Mesendoderm (in vitro differentiated cells): ENCODE measurements around the gene PCBP1. TPM values are rescaled to one million over a fixed set of nuclear protein-coding genes. Genes with fewer than 3 reads are reported as not detected.

Experiments
- DNase-seq: peaks from one replicate; pipeline ENCODE4 v3.0.0; 2013
- H2AK5ac ChIP-seq: 2 replicates; pipeline ENCODE4 v1.6.1; 2013; ENCODE audit warnings: low read length, inconsistent platforms
- H2BK120ac ChIP-seq: 2 replicates; pipeline ENCODE4 v1.6.1; 2013; ENCODE audit warnings: low read depth, mild to moderate bottlenecking, low read length, moderate library complexity, mixed read lengths
- H2BK15ac ChIP-seq: replicated peaks from 2 replicates; pipeline ENCODE4 v1.6.1; 2013; ENCODE audit warnings: low read depth, mild to moderate bottlenecking, moderate library complexity
- H2BK5ac ChIP-seq: 2 replicates; pipeline ENCODE4 v1.6.1; 2013; ENCODE audit warnings: low read length, inconsistent platforms
- H3K18ac ChIP-seq: 2 replicates; pipeline ENCODE4 v1.6.1; 2013; ENCODE audit warnings: mild to moderate bottlenecking, low read length, mixed read lengths
- H3K23ac ChIP-seq: one replicate; pipeline ENCODE4 v1.6.1; 2013; ENCODE audit warnings: low read length
- H3K27ac ChIP-seq: 2 replicates; pipeline ENCODE4 v1.5.1; 2013; ENCODE audit warnings: low read depth, mild to moderate bottlenecking, inconsistent platforms, low read length, moderate library complexity
- H3K27me3 ChIP-seq: 2 replicates; pipeline ENCODE4 v1.6.1; 2013; ENCODE audit warnings: low read length, control low read depth, mild to moderate bottlenecking, inconsistent platforms; ENCODE audit not compliant: insufficient read depth, poor library complexity
- H3K36me3 ChIP-seq: 2 replicates; pipeline ENCODE4 v1.6.1; 2013; ENCODE audit warnings: low read length, inconsistent platforms; ENCODE audit not compliant: control insufficient read depth, insufficient read depth
- H3K4ac ChIP-seq: one replicate; pipeline ENCODE4 v1.6.1; 2013; ENCODE audit warnings: low read depth, mild to moderate bottlenecking, low read length, moderate library complexity
- H3K4me1 ChIP-seq: 2 replicates; pipeline ENCODE4 v1.6.1; 2013; ENCODE audit warnings: low read depth, low read length, inconsistent platforms; ENCODE audit not compliant: control insufficient read depth
- H3K4me2 ChIP-seq: 2 replicates; pipeline ENCODE4 v1.6.1; 2013; ENCODE audit warnings: low read length
- H3K4me3 ChIP-seq: 2 replicates; pipeline ENCODE4 v1.5.1; 2013; ENCODE audit warnings: mild to moderate bottlenecking, low read length
- H3K56ac ChIP-seq: one replicate; pipeline ENCODE4 v1.6.1; 2013; ENCODE audit warnings: low read length
- H3K79me1 ChIP-seq: 2 replicates; pipeline ENCODE4 v1.6.1; 2013; ENCODE audit warnings: low read length, inconsistent platforms
- H3K79me2 ChIP-seq: 2 replicates; pipeline ENCODE4 v1.6.1; 2013; ENCODE audit warnings: mild to moderate bottlenecking, low read length; ENCODE audit not compliant: control insufficient read depth, insufficient read depth
- H3K9ac ChIP-seq: 2 replicates; pipeline ENCODE4 v1.6.1; 2013; ENCODE audit warnings: low read length, inconsistent platforms
- H4K5ac ChIP-seq: one replicate; pipeline ENCODE4 v1.6.1; 2013; ENCODE audit warnings: low read length
- H4K8ac ChIP-seq: one replicate; pipeline ENCODE4 v1.6.1; 2013; ENCODE audit warnings: low read depth, mild to moderate bottlenecking, control low read depth, low read length, moderate library complexity
- WGBS: extraction: QIAGEN DNeasy Blood & Tissue Kit; methylation state at CpG from one replicate; pipeline ENCODE4 v1.1.7; 2013; ENCODE audit warnings: low lambda C conversion rate, missing lambda C conversion rate; ENCODE audit not compliant: insufficient coverage; ENCODE audit errors: extremely low coverage; 5-methylcytosine and 5-hydroxymethylcytosine counted together
- polyA plus RNA-seq, 2 experiments: library from polyadenylated mRNA; stranded (reverse); fragments of 200-250 nt; gene quantifications; one replicate each; pipeline ENCODE4 v1.2.3, GENCODE V29; 2013

Gene PCBP1
- polyA plus RNA-seq (2013, experiment 1 of 2) = 485 TPM
- 516 TPM for polyA plus RNA-seq (2013, experiment 2 of 2)

GRCh38 chr2:70086838-70087701 lies at the start of gene PCBP1:
Gene PCBP1 (plus strand): TSS chr2:70087477. CDS start chr2:70087744, 267 bp downstream.
- Histone ChIP-seq H3K79me2 (peaks cover 15% of the 10 kb centered on the region), H2BK15ac (peak within 1 kb of the TSS; percentile 79)

DNA sequence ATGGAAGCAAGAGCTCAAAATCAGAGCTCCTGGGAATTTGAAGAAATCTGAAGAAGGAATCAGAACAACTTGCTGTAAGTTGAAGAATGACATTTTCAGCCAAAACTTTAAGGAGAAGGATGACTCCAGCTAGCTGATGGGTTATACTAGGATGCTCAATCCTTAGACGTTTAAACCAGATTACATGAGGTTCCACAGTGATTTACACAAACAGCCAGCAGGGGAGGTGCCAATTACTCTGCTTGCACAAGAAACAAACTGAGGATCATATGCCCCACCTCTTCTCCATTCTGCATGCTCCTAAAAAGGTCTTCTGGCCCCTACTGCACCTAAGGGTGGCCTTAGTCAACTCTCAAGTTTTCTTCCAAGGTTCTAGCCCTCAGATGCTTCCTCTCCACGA lies 47.9 kb upstream of the PCBP1 start:
- Histone ChIP-seq H2BK120ac (no peak overlapping the region), H3K36me3 (no peaks in the 10 kb centered on the region), H3K56ac (no peak overlapping the region), H3K18ac (no peak overlapping the region), H2BK15ac (no peak overlapping the region), H3K27ac (no peak overlapping the region), H4K8ac (no peak overlapping the region), H3K79me2 (no peaks in the 10 kb centered on the region), H3K4me2 (no peak overlapping the region), H2AK5ac (no peak overlapping the region), H4K5ac (no peak overlapping the region), H2BK5ac (no peak overlapping the region), H3K27me3 (no peaks in the 10 kb centered on the region), H3K4me1 (peaks cover 2% of the 10 kb centered on the region), H3K79me1 (no peaks in the 10 kb centered on the region), H3K9ac (no peak overlapping the region), H3K4me3 (no peak overlapping the region), H3K23ac (no peak overlapping the region), H3K4ac (no peak overlapping the region)
- no CpG with 5 or more reads among the region's 2 CpGs for WGBS
- no peak for DNase-seq

More at GRCh38 chr2:70086838-70087701, at the start of gene PCBP1:
- peak within 1 kb of the TSS; percentile 100 for H3K18ac ChIP-seq
- WGBS = no CpG with 5 or more reads among the region's 94 CpGs
- H2BK120ac ChIP-seq = peak within 1 kb of the TSS; percentile 95
- peaks cover 2% of the 10 kb centered on the region for H3K79me1 ChIP-seq
- peaks cover 2% of the 10 kb centered on the region for H3K4me1 ChIP-seq
- peak within 1 kb of the TSS; percentile 99 for H2BK5ac ChIP-seq
- peak within 1 kb of the TSS; percentile 94 for H3K4me2 ChIP-seq
- H3K27me3 ChIP-seq = no peaks in the 10 kb centered on the region
- H3K4me3 ChIP-seq = peak within 1 kb of the TSS; percentile 97
- peak within 1 kb of the TSS; percentile 99 for H3K9ac ChIP-seq
- H3K36me3 ChIP-seq = no peaks in the 10 kb centered on the region
- H3K27ac ChIP-seq = peak within 1 kb of the TSS; percentile 99
- H4K8ac ChIP-seq = peak within 1 kb of the TSS; percentile 88
- DNase-seq = peak; percentile 98
- peak within 1 kb of the TSS; percentile 100 for H3K56ac ChIP-seq
- H2AK5ac ChIP-seq = peak within 1 kb of the TSS; percentile 67
- H3K23ac ChIP-seq = peak within 1 kb of the TSS; percentile 99
- H3K4ac ChIP-seq = peak within 1 kb of the TSS; percentile 99
- H4K5ac ChIP-seq = peak within 1 kb of the TSS; percentile 99

- no peak overlapping the region for H3K56ac ChIP-seq
- no peak overlapping the region for H3K18ac ChIP-seq
- no peak overlapping the region for H4K8ac ChIP-seq
- H3K79me1 ChIP-seq = no peaks in the 10 kb centered on the region
- H4K5ac ChIP-seq = no peak overlapping the region
- peak; percentile 29 for DNase-seq
- H3K4me1 ChIP-seq = peaks cover 2% of the 10 kb centered on the region
- H3K4me2 ChIP-seq = no peak overlapping the region
- no CpG with 5 or more reads among the region's 3 CpGs for WGBS
- H2BK120ac ChIP-seq = no peak overlapping the region
- no peak overlapping the region for H3K27ac ChIP-seq
- H3K36me3 ChIP-seq = peaks cover 1% of the 10 kb centered on the region
- no peaks in the 10 kb centered on the region for H3K79me2 ChIP-seq
- no peaks in the 10 kb centered on the region for H3K27me3 ChIP-seq
- no peak overlapping the region for H3K23ac ChIP-seq
- no peak overlapping the region for H3K4me3 ChIP-seq
- no peak overlapping the region for H2AK5ac ChIP-seq
- no peak overlapping the region for H2BK5ac ChIP-seq
- H3K4ac ChIP-seq = no peak overlapping the region
- no peak overlapping the region for H3K9ac ChIP-seq
- no peak overlapping the region for H2BK15ac ChIP-seq
These were observed 45.6 kb upstream of the PCBP1 start for GRCh38 chr2:70041663-70042062.

DNA sequence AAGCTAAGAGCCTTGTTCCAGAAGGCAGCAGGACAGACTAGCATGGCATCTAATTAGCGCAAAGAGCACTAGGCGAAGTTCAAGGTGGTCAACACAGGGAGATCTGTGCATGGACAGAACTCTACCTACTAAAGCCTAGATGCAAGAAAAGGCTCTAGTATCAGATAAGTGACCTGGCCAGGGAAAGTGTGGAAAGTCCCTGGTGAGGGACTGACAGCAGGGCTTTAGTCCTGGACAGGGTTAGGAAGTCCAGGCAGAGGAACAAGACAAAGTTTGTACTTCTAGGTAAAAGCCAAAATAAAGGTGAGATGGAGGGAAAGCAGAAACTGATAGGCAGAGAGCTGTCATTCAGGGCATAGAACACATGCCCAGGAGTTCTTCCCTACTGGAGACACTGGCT lies 45.0 kb upstream of the PCBP1 start:
- no CpG with 5 or more reads among the region's 2 CpGs for WGBS
- H3K79me1 ChIP-seq = no peaks in the 10 kb centered on the region
- H3K18ac ChIP-seq = no peak overlapping the region
- H3K27me3 ChIP-seq = no peaks in the 10 kb centered on the region
- H3K36me3 ChIP-seq = peaks cover 1% of the 10 kb centered on the region
- no peaks in the 10 kb centered on the region for H3K79me2 ChIP-seq
- H4K8ac ChIP-seq = no peak overlapping the region
- H2AK5ac ChIP-seq = no peak overlapping the region
- no peak overlapping the region for H2BK15ac ChIP-seq
- H4K5ac ChIP-seq = no peak overlapping the region
- no peak for DNase-seq
- no peak overlapping the region for H3K4ac ChIP-seq
- no peak overlapping the region for H2BK120ac ChIP-seq
- no peak overlapping the region for H3K4me2 ChIP-seq
- H3K56ac ChIP-seq = no peak overlapping the region
- no peak overlapping the region for H3K23ac ChIP-seq
- peaks cover 2% of the 10 kb centered on the region for H3K4me1 ChIP-seq
- no peak overlapping the region for H3K4me3 ChIP-seq
- no peak overlapping the region for H3K27ac ChIP-seq
- no peak overlapping the region for H2BK5ac ChIP-seq
- no peak overlapping the region for H3K9ac ChIP-seq

GRCh38 chr2:70043252-70043875 lies 43.9 kb upstream of the PCBP1 start:
- Histone ChIP-seq H3K36me3 (peaks cover 1% of the 10 kb centered on the region), H3K27ac (no peak overlapping the region), H3K4ac (no peak overlapping the region), H2BK15ac (no peak overlapping the region), H3K79me1 (no peaks in the 10 kb centered on the region), H3K23ac (no peak overlapping the region), H3K27me3 (no peaks in the 10 kb centered on the region), H3K4me2 (no peak overlapping the region), H3K79me2 (no peaks in the 10 kb centered on the region), H3K4me3 (no peak overlapping the region), H2BK120ac (no peak overlapping the region), H2BK5ac (no peak overlapping the region), H3K4me1 (peaks cover 2% of the 10 kb centered on the region), H4K5ac (no peak overlapping the region), H3K56ac (no peak overlapping the region), H3K9ac (no peak overlapping the region), H2AK5ac (no peak overlapping the region), H3K18ac (no peak overlapping the region), H4K8ac (no peak overlapping the region)
- no CpG with 5 or more reads among the region's 9 CpGs for WGBS
- no peak for DNase-seq
